HEK293T (cell line): ENCODE measurements around the gene LGI4.

Experiments used
- ELF4 ChIP-seq: fragments of 450-650 bp; IDR thresholded peaks from 2 replicates; pipeline ENCODE4 v1.6.1; 2017; ENCODE audit warnings: antibody characterized with exemption
- FOXM1 ChIP-seq: fragments of 450-650 bp; IDR thresholded peaks from 2 replicates; pipeline ENCODE4 v1.6.1; 2017; ENCODE audit warnings: mild to moderate bottlenecking, borderline replicate concordance
- LEF1 ChIP-seq: fragments of 450-650 bp; IDR thresholded peaks from 2 replicates; pipeline ENCODE4 v1.6.1; 2017; ENCODE audit warnings: mild to moderate bottlenecking, borderline replicate concordance
- SP1 ChIP-seq: fragments of 450-650 bp; IDR thresholded peaks from 2 replicates; pipeline ENCODE4 v1.6.1; 2017
- SUZ12 ChIP-seq: fragments of 450-650 bp; IDR thresholded peaks from 2 replicates; pipeline ENCODE4 v1.6.1; 2016; ENCODE audit warnings: mild to moderate bottlenecking
- TARDBP ChIP-seq: fragments of 450-650 bp; IDR thresholded peaks from 2 replicates; pipeline ENCODE4 v1.6.1; 2016
- TF ChIP-seq, protein P1 (sequence below): fragments of 450-650 bp; IDR thresholded peaks from 2 replicates; pipeline ENCODE4 v1.6.1; 2016

DNA sequence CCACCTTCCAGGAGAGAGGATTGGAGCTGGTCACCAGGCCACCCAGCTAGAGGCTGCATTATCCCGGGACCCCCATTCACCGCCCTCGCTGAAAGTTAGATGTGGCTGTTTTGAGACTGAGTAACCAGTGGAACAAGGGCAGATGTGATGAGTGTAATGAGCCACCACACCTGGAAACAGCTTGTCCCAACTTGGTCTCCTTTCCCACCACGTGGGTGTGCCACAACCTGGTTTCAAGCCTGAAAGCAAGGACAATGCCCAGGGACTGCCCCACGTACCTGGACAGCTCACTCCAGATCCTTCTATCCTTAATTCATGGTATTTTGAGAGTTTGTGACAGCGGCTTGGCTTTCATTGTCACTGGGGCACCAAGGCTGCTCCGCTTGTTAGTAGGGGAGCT, 7.0 kb downstream of the LGI4 start:
- TF ChIP-seq SUZ12, result no peak
- TF ChIP-seq LEF1, result no peak
- TF ChIP-seq TARDBP, result no peak
- TF ChIP-seq, protein P1, sequence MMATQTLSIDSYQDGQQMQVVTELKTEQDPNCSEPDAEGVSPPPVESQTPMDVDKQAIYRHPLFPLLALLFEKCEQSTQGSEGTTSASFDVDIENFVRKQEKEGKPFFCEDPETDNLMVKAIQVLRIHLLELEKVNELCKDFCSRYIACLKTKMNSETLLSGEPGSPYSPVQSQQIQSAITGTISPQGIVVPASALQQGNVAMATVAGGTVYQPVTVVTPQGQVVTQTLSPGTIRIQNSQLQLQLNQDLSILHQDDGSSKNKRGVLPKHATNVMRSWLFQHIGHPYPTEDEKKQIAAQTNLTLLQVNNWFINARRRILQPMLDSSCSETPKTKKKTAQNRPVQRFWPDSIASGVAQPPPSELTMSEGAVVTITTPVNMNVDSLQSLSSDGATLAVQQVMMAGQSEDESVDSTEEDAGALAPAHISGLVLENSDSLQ, result no peak
- TF ChIP-seq FOXM1, result no peak
- no peak for TF ChIP-seq ELF4
- TF ChIP-seq SP1, result no peak
